GM23338 (cell line): Measurements from ENCODE around the gene PRKCH. TPM values are rescaled to one million over a fixed set of nuclear protein-coding genes. Genes with fewer than 3 reads are reported as not detected.

Source experiments
- ATAC-seq: fragments of 200-7000 bp; cut with Tn5 transposase; 3 replicates; pipeline ENCODE4 v1.9.1; 2020
- DNase-seq: peaks from one replicate; pipeline ENCODE4 v3.0.0-alpha.2; 2015; ENCODE audit warnings: low spot score
- H2AFZ ChIP-seq: fragments of 200-600 bp; sonication (generic); 2 replicates; pipeline ENCODE4 v1.8.0; 2016; ENCODE audit warnings: antibody characterized with exemption, mild to moderate bottlenecking, moderate library complexity
- H3F3A ChIP-seq: fragments of 200-600 bp; sonication (generic); replicated peaks from 2 replicates; pipeline ENCODE4 v1.8.0; 2017; ENCODE audit warnings: antibody characterized with exemption, mixed run types, low read depth
- H3K27ac ChIP-seq: fragments of 200-600 bp; sonication (generic); 2 replicates; pipeline ENCODE4 v1.6.1; 2016; ENCODE audit warnings: low read depth
- H3K27me3 ChIP-seq: fragments of 200-600 bp; sonication (generic); 2 replicates; pipeline ENCODE4 v1.8.0; 2016; ENCODE audit warnings: mild to moderate bottlenecking, mixed run types, moderate library complexity; ENCODE audit not compliant: insufficient read depth
- H3K36me3 ChIP-seq: fragments of 200-600 bp; sonication (generic); 2 replicates; pipeline ENCODE4 v1.8.0; 2016; ENCODE audit warnings: mild to moderate bottlenecking; ENCODE audit not compliant: insufficient read depth
- H3K4me1 ChIP-seq: fragments of 200-600 bp; sonication (generic); 2 replicates; pipeline ENCODE4 v1.8.0; 2016; ENCODE audit warnings: mild to moderate bottlenecking, moderate library complexity; ENCODE audit not compliant: insufficient read depth
- H3K4me2 ChIP-seq: fragments of 200-600 bp; sonication (generic); 2 replicates; pipeline ENCODE4 v1.7.1; 2017; ENCODE audit warnings: mixed run types
- H3K4me3 ChIP-seq: fragments of 200-600 bp; sonication (generic); 2 replicates; pipeline ENCODE4 v1.6.1; 2016; ENCODE audit warnings: mixed run types
- H3K79me2 ChIP-seq: fragments of 200-600 bp; sonication (generic); replicated peaks from 2 replicates; pipeline ENCODE4 v1.8.0; 2017; ENCODE audit warnings: mild to moderate bottlenecking; ENCODE audit not compliant: insufficient read depth
- H3K9me2 ChIP-seq: fragments of 200-600 bp; sonication (generic); 2 replicates; pipeline ENCODE4 v1.8.0; 2017; ENCODE audit not compliant: insufficient read depth
- H4K20me1 ChIP-seq: fragments of 200-600 bp; sonication (generic); replicated peaks from 2 replicates; pipeline ENCODE4 v1.8.0; 2017; ENCODE audit warnings: mild to moderate bottlenecking; ENCODE audit not compliant: insufficient read depth
- H3K27ac Mint-ChIP-seq: 2 replicates; pipeline ENCODE4 v1.8.0; 2020; ENCODE audit warnings: inconsistent platforms, mild to moderate bottlenecking, moderate library complexity, mixed read lengths
- H3K27me3 Mint-ChIP-seq: 3 replicates; pipeline ENCODE4 v1.8.0; 2022; ENCODE audit warnings: low read depth, mild to moderate bottlenecking, moderate library complexity, mixed read lengths, inconsistent platforms; ENCODE audit not compliant: insufficient read depth, poor library complexity
- H3K36me3 Mint-ChIP-seq: 3 replicates; pipeline ENCODE4 v1.8.0; 2021; ENCODE audit warnings: low read depth, mild to moderate bottlenecking, inconsistent platforms, moderate library complexity, mixed read lengths
- H3K4me1 Mint-ChIP-seq: 3 replicates; pipeline ENCODE4 v1.8.0; 2020; ENCODE audit warnings: mild to moderate bottlenecking, inconsistent platforms, mixed read lengths
- H3K4me3 Mint-ChIP-seq: 3 replicates; pipeline ENCODE4 v1.8.0; 2021; ENCODE audit warnings: moderate library complexity, mild to moderate bottlenecking, inconsistent platforms, mixed read lengths
- H3K9me3 Mint-ChIP-seq: 3 replicates; pipeline ENCODE4 v1.8.0; 2020; ENCODE audit warnings: moderate library complexity, mild to moderate bottlenecking, inconsistent platforms, mixed read lengths
- CREB1 ChIP-seq: fragments of 250-450 bp; sonication (Bioruptor Pico); IDR thresholded peaks from 2 replicates; pipeline ENCODE4 v1.5.0; 2020; ENCODE audit warnings: low read depth, mild to moderate bottlenecking, moderate library complexity
- CTCF ChIP-seq, 2 experiments: fragments of 200-600 bp in 1 of 2; sonication (generic) in 1 of 2; conservative IDR thresholded peaks; 2 replicates each; pipeline versions ENCODE4 v1.5.1 to v1.6.1; 2016 to 2017; ENCODE audit warnings: antibody characterized with exemption in 2 of 2, low read depth in 2 of 2, mild to moderate bottlenecking in 2 of 2, moderate library complexity in 1 of 2
- ETS1 ChIP-seq: IDR thresholded peaks from 2 replicates; pipeline ENCODE4 v1.6.1; 2016; ENCODE audit warnings: antibody characterized with exemption
- EZH2 ChIP-seq: fragments of 200-600 bp; sonication (generic); IDR thresholded peaks from one replicate; pipeline ENCODE4 v1.8.0; 2017; ENCODE audit warnings: antibody characterized with exemption, mild to moderate bottlenecking, low read depth; ENCODE audit not compliant: unreplicated experiment
- EZH2phosphoT487 ChIP-seq: fragments of 200-600 bp; sonication (generic); IDR thresholded peaks from one replicate; pipeline ENCODE4 v1.8.1; 2018; ENCODE audit warnings: antibody characterized with exemption; ENCODE audit not compliant: unreplicated experiment
- JUNB ChIP-seq: IDR thresholded peaks from one replicate; pipeline ENCODE4 v1.6.1; 2016; ENCODE audit warnings: antibody characterized with exemption; ENCODE audit not compliant: unreplicated experiment
- NANOG ChIP-seq: IDR thresholded peaks from 2 replicates; pipeline ENCODE4 v1.6.1; 2016; ENCODE audit warnings: antibody characterized with exemption, borderline replicate concordance
- POLR2AphosphoS5 ChIP-seq: IDR thresholded peaks from 2 replicates; pipeline ENCODE4 v1.6.1; 2016; ENCODE audit warnings: antibody characterized with exemption, low read depth
- REST ChIP-seq: IDR thresholded peaks from one replicate; pipeline ENCODE4 v1.6.1; 2018; ENCODE audit warnings: antibody characterized with exemption; ENCODE audit not compliant: unreplicated experiment
- STAT1 ChIP-seq: IDR thresholded peaks from one replicate; pipeline ENCODE4 v1.6.1; 2016; ENCODE audit warnings: antibody characterized with exemption; ENCODE audit not compliant: unreplicated experiment
- ZNF114 ChIP-seq: fragments of 250-450 bp; sonication (Bioruptor Pico); IDR thresholded peaks from 2 replicates; pipeline ENCODE4 v1.5.0; 2020; ENCODE audit warnings: mild to moderate bottlenecking, moderate library complexity
- ZNF331 ChIP-seq: fragments of 250-450 bp; sonication (Bioruptor Pico); IDR thresholded peaks from 2 replicates; pipeline ENCODE4 v1.5.0; 2020; ENCODE audit warnings: low read depth, mild to moderate bottlenecking, moderate library complexity
- polyA plus RNA-seq: library from polyadenylated mRNA; unstranded; fragments of >200 nt; fragmentation: Nextera tagmentation; extraction: Ambion mirVana; gene quantifications from 2 replicates; pipeline ENCODE4 v1.2.1, GENCODE V29; 2016
- total RNA-seq: library from RNA; depleted of rRNA; stranded (reverse); fragments of >200 nt; shearing (Covaris generic); gene quantifications from 2 replicates; pipeline ENCODE4 v1.2.3, GENCODE V29; 2014
- TF ChIP-seq, protein P1 (sequence below): fragments of 250-450 bp; sonication (Bioruptor Pico); IDR thresholded peaks from 2 replicates; pipeline ENCODE4 v1.5.0; 2020; ENCODE audit warnings: mild to moderate bottlenecking, moderate library complexity

The PRKCH gene
- total and polyA plus RNA-seq, 2 experiments from 2014 or later, result 5.4 to 10.1 TPM

DNA sequence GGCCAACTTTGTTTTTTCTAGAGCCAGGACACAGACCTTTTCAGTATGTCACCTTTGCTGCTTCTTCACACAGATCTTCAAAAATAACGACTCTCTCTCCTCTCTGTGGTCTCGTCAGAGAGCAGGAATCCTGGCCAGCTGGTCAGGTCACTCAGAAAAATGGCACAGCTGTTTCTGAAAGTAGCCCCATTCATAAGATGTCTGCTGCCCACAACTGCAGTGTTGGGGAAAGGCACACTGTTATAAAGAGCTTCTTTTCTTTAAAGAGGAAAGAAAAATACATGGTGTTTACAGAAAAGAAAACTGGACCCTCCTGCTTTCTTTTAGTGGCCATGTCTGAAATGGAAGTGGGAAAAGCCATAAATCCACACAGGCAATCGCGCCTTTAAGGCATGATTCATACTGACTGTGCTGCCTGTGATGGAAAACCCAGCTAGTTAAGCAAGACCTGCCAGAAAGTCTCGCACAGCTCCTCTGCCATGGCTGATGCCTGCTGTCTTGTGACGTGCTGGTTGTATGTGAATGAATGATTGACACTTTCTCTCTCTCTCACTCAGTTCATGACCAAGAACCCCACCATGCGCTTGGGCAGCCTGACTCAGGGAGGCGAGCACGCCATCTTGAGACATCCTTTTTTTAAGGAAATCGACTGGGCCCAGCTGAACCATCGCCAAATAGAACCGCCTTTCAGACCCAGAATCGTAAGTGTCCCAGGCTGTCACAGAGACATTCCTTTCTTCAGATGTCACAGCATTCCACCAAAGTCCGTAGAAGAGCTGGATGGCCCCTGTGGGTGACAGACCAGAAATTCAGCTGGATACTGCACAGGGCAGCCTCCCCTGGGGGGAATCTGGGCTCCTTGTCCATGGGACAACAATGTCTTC lies 226.0 kb downstream of the PRKCH start:
- Histone ChIP-seq H3K36me3 (no peaks in the 10 kb centered on the region), H3K4me1 (no peaks in the 10 kb centered on the region; the same call in 1 of the 2 replicates), H3K27me3 (no peaks in the 10 kb centered on the region), H3K79me2 (no peaks in the 10 kb centered on the region), H3K9me2 (peaks cover 8% of the 10 kb centered on the region; the same call in 1 of the 2 replicates), H3K27ac (no peak overlapping the region), H3F3A (no peaks in the 10 kb centered on the region), H2AFZ (no peak overlapping the region), H3K4me3 (no peak overlapping the region), H3K4me2 (no peak overlapping the region), H4K20me1 (no peaks in the 10 kb centered on the region)
- ATAC-seq (no peak), DNase-seq (no peak)
- H3K4me3 Mint-ChIP-seq, result no peak overlapping the region
- H3K4me1 Mint-ChIP-seq, result peaks cover 17% of the 10 kb centered on the region
- no peak for TF ChIP-seq EZH2phosphoT487
- no peak for TF ChIP-seq EZH2
- TF ChIP-seq ZNF114 (CRISPR knock-in tag), result no peak
- TF ChIP-seq REST, result no peak
- no peak for TF ChIP-seq POLR2AphosphoS5
- TF ChIP-seq ETS1, result no peak
- no peak for TF ChIP-seq JUNB
- TF ChIP-seq, protein P1, sequence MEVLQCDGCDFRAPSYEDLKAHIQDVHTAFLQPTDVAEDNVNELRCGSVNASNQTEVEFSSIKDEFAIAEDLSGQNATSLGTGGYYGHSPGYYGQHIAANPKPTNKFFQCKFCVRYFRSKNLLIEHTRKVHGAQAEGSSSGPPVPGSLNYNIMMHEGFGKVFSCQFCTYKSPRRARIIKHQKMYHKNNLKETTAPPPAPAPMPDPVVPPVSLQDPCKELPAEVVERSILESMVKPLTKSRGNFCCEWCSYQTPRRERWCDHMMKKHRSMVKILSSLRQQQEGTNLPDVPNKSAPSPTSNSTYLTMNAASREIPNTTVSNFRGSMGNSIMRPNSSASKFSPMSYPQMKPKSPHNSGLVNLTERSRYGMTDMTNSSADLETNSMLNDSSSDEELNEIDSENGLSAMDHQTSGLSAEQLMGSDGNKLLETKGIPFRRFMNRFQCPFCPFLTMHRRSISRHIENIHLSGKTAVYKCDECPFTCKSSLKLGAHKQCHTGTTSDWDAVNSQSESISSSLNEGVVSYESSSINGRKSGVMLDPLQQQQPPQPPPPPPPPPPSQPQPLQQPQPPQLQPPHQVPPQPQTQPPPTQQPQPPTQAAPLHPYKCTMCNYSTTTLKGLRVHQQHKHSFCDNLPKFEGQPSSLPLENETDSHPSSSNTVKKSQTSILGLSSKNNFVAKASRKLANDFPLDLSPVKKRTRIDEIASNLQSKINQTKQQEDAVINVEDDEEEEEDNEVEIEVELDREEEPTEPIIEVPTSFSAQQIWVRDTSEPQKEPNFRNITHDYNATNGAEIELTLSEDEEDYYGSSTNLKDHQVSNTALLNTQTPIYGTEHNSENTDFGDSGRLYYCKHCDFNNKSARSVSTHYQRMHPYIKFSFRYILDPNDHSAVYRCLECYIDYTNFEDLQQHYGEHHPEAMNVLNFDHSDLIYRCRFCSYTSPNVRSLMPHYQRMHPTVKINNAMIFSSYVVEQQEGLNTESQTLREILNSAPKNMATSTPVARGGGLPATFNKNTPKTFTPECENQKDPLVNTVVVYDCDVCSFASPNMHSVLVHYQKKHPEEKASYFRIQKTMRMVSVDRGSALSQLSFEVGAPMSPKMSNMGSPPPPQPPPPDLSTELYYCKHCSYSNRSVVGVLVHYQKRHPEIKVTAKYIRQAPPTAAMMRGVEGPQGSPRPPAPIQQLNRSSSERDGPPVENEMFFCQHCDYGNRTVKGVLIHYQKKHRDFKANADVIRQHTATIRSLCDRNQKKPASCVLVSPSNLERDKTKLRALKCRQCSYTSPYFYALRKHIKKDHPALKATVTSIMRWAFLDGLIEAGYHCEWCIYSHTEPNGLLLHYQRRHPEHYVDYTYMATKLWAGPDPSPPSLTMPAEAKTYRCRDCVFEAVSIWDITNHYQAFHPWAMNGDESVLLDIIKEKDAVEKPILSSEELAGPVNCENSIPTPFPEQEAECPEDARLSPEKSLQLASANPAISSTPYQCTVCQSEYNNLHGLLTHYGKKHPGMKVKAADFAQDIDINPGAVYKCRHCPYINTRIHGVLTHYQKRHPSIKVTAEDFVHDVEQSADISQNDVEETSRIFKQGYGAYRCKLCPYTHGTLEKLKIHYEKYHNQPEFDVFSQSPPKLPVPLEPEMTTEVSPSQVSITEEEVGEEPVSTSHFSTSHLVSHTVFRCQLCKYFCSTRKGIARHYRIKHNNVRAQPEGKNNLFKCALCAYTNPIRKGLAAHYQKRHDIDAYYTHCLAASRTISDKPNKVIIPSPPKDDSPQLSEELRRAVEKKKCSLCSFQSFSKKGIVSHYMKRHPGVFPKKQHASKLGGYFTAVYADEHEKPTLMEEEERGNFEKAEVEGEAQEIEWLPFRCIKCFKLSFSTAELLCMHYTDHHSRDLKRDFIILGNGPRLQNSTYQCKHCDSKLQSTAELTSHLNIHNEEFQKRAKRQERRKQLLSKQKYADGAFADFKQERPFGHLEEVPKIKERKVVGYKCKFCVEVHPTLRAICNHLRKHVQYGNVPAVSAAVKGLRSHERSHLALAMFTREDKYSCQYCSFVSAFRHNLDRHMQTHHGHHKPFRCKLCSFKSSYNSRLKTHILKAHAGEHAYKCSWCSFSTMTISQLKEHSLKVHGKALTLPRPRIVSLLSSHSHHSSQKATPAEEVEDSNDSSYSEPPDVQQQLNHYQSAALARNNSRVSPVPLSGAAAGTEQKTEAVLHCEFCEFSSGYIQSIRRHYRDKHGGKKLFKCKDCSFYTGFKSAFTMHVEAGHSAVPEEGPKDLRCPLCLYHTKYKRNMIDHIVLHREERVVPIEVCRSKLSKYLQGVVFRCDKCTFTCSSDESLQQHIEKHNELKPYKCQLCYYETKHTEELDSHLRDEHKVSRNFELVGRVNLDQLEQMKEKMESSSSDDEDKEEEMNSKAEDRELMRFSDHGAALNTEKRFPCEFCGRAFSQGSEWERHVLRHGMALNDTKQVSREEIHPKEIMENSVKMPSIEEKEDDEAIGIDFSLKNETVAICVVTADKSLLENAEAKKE (CRISPR knock-in tag), result no peak
- no peak for TF ChIP-seq CTCF (conservative IDR thresholded peaks at IDR 0.05; ENCODE audit: low read depth in 2 of 2)
- no peak for TF ChIP-seq NANOG
- no peak for TF ChIP-seq ZNF331 (CRISPR knock-in tag)
- no peak for TF ChIP-seq STAT1
- no peak for TF ChIP-seq CREB1 (CRISPR knock-in tag)
- H3K27me3 Mint-ChIP-seq, result peaks cover 3% of the 10 kb centered on the region
- H3K27ac Mint-ChIP-seq, result no peak overlapping the region
- H3K36me3 Mint-ChIP-seq, result no peaks in the 10 kb centered on the region
- no peaks in the 10 kb centered on the region for H3K9me3 Mint-ChIP-seq
